GM12801 (cell line): ENCODE results near the gene DOCK2.

Experiments
- TF ChIP-seq, protein P1 (sequence below): IDR thresholded peaks from one replicate; pipeline ENCODE4 v1.5.1; 2011; ENCODE audit warnings: control low read depth; ENCODE audit not compliant: insufficient read length; ENCODE audit errors: extremely low read depth

DOCK2 gene

DNA sequence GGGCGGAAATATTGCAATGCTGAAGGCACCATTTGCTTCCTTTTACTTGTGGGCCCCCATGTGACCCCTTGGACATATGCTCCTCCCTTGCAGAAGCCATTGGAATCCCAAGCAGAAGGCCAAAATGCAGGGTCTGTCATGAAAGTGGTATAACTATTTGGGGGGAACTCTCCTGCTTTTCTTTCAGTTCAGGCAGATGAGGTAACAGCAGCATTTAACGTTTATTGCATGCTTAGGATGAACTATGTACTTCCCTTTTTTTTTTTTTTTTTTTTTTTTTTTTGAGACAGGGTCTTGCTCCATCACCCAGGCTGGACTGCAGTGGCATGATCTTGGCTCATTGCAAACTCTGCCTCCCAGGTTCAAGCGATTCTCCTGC is 476.4 kb downstream of the DOCK2 start:
- TF ChIP-seq, protein P1, sequence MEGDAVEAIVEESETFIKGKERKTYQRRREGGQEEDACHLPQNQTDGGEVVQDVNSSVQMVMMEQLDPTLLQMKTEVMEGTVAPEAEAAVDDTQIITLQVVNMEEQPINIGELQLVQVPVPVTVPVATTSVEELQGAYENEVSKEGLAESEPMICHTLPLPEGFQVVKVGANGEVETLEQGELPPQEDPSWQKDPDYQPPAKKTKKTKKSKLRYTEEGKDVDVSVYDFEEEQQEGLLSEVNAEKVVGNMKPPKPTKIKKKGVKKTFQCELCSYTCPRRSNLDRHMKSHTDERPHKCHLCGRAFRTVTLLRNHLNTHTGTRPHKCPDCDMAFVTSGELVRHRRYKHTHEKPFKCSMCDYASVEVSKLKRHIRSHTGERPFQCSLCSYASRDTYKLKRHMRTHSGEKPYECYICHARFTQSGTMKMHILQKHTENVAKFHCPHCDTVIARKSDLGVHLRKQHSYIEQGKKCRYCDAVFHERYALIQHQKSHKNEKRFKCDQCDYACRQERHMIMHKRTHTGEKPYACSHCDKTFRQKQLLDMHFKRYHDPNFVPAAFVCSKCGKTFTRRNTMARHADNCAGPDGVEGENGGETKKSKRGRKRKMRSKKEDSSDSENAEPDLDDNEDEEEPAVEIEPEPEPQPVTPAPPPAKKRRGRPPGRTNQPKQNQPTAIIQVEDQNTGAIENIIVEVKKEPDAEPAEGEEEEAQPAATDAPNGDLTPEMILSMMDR: no peak

DNA sequence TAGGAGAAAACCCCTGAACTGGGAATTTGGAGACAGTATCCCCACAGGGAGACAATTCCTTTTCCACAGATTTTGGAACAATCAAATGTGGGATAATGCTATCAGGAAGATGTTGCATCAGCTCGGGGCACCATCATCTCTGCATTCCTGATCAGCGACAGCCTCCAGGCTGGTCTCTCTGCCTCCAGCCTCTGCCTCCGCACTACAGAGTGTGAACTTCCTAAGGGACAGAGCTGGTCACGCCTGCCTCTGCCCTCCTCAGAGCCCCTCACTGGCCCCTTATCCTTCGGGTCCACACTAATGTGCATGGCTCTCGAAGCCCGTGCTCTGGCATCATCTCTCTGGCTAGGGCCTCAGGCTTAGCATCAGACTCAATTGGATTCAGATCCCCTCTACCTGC is 477.2 kb downstream of the DOCK2 start:
- TF ChIP-seq, protein P1: no peak

DNA sequence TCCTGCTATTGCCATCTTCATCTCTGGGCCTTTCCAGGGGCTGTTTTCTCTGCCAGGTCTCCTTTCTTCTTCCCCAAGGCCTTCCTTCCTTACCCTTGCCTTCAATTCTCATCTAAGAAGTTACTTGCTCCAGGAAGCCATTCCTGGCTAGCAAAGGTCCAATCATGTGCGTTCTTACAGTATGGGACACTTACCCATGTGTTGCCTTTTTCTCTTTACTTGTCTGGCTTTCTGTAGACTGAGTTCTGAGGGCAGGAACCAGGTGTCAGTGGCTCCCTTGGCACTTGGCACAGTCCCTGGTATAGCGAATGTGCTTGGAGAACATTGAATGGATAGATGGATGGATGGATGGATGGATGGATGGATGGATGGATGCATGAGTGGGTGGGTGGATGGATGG is 478.9 kb downstream of the DOCK2 start:
- TF ChIP-seq, protein P1: no peak

DNA sequence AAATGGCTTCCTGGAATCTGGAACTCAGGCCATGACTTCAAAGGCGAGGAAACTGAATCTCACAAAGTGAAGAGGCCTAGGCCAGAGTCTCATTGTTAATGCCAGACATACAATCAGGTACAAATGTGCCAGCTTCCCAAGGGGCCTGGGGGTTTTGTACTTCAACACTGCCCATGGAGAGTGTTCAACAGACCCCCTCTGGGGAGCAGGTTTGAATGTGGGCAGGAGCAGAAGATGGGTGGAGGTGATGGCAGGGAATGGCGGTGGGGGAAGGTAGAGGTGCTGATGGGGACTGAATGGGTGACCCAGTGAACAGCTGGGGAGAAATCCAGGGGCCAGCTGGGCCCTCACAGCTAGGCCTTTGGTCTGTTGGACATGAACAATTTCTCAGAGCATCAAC is 480.7 kb downstream of the DOCK2 start:
- TF ChIP-seq, protein P1: no peak

DNA sequence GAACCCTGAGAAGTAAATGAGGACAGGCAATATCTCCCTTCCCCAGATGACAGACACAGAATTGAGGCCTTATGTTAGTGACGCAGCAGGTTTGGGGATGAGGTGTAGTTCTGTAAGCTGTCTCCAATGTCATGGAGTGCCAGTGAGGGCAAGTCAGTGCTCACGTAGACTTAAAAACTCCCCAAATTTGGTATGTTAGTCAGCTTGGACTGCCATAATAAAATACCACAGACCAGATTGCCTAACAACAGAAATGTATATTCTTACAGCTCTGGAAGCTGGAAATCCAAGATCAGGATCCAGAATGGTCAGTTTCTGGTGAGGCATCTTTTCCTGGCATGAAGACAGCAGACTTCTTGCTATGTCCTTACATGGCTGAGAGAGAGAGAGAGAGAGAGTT is 483.5 kb downstream of the DOCK2 start:
- TF ChIP-seq, protein P1: no peak

DNA sequence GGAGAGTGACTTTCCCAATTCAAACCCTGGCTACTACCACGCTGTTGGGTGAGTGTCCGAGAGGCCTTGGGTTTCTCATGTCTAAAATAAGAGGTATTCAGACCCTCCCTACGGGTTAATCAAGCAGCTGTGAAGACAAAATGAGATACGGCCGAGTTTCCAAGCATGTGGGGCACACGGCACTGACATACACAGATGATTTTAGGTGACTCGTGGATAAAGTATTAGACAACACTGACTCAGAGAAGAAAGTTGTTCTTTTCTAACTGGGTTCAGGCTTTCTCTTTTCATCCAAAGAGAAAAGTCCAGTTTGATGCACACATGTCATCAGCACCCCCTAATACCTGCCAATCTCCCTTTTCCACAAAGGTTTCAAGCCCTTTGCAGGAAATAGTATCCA is 484.2 kb downstream of the DOCK2 start:
- TF ChIP-seq, protein P1: no peak

DNA sequence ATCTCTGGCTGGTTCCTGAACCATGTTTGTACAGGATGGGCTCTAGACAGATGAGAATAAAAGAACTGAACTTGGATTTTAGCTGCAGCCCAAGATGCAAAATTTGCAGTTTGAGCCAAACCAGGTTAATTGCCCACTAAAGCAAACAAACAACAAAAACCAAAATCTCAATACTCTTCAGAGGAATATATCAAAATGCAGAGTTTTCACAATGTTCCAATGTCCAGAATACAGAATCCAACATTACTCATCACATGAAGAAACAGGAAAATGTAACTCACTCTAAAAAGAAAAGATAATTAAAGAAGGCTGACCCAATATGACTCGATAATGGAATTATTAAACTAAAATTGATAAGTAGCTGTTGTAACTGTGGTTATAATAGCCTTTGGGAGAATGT is 489.0 kb downstream of the DOCK2 start:
- TF ChIP-seq, protein P1: no peak

DNA sequence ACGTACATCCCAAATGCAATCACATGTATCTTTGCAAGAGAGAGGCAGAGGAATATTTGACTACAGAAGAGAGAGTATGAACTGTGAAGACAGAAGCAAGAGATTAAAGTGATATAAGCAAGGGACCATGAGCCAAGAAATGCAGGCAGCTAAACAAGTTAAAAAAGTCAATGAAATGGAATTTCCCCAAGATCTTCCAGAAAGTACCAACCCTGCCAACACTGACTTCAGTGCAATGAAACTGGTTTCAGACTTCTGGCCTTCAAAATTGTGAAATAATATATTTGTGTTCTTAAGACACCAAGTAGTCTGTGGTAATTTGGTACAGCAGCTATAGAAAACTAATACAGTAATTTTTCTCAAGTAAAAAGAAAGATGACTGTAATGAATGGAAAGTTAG is 489.6 kb downstream of the DOCK2 start:
- TF ChIP-seq, protein P1: no peak
